T-helper 1 cell treated with Interleukin-12 subunit alpha and Interleukin-12 subunit beta and Interleukin-4 antibody, amounts not matched to agents 30 ng/mL and 1 ng/mL, for 36 hours (primary cell): ENCODE results near the gene CLNS1A. TPM values are rescaled to one million over a fixed set of nuclear protein-coding genes. Genes with fewer than 3 reads are reported as not detected.
"Not testable (repeated sequence)": the region's sequence is repeated elsewhere in the genome, so short reads cannot be mapped to it uniquely, and the experiment has no call there.

ENCODE experiments used
- intact Hi-C: fragments of 100-400 bp; cut with micrococcal nuclease; formaldehyde crosslinking; loops from one replicate; pipeline ENCODE4 v1.15.1; 2024
- total RNA-seq: library from RNA; stranded (reverse); gene quantifications from 2 replicates; pipeline ENCODE4 v1.2.3, GENCODE V29; 2022

The CLNS1A gene
- total RNA-seq, 1 donor from 2014 or later: 109 TPM

GRCh38 chr11:77619576-77620198 is 17.9 kb downstream of the CLNS1A start:
- intact Hi-C loops: loop anchor here (1.0 to 5.0 kb wide), 3 partner anchors 427 to 572 kb away; no protein-coding TSS in a partner anchor

DNA sequence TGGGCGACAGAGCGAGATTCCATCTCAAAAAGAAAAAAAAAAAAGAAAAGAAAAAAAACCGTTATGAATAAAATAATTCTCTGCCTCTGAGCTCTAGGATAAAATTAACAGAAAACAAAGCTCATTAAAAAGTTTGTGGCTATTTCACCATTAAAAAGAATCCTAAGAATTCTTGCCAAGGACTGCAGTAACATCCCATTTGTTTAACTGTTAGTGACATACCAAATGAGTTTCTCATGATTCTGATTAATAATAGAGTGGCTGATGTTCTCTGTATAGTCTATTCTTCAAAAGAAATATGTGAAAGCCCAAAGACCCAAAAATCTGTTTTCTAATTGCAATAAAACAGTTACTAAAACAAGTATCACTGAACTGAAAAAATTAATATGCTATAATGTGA is 19.7 kb downstream of the CLNS1A start:
- intact Hi-C loops: loop anchor here (5.0 kb wide), 1 partner anchor 571 kb away; no protein-coding TSS in a partner anchor

- intact Hi-C loops: no loop called here
These were observed 25.7 kb downstream of the CLNS1A start for GRCh38 chr11:77611921-77612320.

- intact Hi-C loops: no loop called here
These were observed 28.4 kb downstream of the CLNS1A start for GRCh38 chr11:77609234-77609633.

DNA sequence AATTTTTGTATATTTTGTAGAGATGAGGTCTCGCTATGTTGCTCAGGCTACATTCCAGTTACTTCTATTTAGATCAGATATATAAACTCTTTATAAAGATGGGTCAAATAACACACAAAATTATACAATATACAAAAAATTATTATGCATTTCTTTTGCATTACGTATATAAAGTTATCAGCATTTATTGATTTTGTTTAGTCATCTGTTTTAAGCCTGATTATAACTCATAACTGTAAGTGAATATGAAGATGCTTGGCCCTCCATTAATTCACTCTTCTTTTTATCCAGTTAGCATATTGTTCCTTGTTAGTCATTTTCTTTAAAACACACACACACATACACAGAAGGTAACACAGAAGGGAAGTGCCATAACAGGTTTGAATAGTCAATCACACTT is 33.3 kb downstream of the CLNS1A start:
- intact Hi-C loops: no loop called here

GRCh38 chr11:77602381-77603088 is 35.1 kb downstream of the CLNS1A start:
- intact Hi-C loops: no loop called here

DNA sequence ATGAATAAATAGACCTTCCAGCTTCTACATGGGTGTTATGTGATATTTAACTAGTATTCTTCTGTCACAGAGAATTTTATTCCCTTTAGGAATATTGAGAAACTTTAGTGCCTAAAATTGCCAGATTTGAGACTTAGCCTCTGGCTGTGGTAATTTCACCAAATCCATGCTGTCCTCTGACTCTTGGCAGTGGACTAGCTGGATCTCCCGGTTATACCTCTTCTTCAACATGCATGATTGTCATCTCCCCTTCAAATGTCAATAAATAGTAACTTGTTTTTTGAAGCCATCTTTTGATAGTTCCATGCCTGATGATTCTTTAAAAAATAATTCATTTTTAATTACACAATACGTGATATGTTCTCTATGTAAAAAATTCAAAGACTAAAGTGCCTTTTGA is 39.4 kb downstream of the CLNS1A start:
- intact Hi-C loops: no loop called here

- intact Hi-C loops: no loop called here
These were observed 41.0 kb downstream of the CLNS1A start for GRCh38 chr11:77596626-77597025.

DNA sequence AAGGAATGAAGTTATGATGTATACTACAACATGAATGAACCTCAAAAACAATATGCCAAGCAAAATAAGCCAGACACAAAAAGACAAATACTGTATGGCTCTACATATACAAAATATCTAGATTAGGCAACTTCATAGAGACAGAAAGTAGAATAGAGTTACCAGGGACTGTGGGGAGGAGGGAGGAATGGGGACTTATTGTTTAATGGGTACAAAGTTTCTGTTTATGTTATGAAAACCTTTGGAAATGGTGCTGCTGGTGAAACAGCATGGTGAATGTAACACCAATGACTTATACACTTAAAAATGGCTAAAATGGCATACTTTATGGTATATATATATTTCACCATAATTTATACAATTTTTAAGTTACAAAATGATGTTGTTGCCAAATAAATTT is 43.7 kb downstream of the CLNS1A start:
- intact Hi-C loops: no loop called here

DNA sequence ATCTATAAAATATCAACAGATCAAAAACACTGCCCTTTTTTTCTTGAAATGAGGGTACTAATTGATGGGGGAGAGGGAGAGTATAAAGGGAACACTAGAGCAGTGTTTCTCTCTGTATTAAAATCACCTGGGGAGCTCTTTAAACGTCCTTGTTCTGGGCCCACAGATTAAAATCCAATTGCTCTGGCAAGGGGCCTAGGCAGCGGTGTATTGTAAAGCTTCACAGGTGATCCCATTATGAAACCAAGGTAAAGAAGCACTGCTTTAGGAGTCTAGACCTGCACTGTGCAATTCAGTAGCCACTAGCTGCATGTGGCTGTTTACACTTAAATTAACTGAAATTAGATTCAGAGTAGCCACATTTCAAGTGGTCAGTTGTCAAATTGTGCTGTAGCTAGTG is 44.9 kb downstream of the CLNS1A start:
- intact Hi-C loops: no loop called here

DNA sequence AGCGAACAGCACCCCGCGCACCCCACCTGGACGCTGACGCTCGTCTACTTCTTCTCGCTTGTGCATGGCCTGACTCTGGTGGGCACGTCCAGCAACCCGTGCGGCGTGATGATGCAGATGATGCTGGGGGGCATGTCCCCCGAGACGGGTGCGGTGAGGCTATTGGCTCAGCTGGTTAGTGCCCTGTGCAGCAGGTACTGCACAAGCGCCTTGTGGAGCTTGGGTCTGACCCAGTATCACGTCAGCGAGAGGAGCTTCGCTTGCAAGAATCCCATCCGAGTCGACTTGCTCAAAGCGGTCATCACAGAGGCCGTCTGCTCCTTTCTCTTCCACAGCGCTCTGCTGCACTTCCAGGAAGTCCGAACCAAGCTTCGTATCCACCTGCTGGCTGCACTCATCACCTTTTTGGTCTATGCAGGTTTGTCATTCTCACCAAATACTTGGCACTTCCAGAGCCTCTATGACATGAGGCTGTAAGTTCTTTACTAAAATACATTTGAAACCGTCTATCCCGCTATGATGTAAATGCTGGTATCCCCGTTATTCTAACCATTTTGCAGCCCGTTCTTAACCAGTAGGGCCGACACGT is 47.3 kb downstream of the CLNS1A start:
- intact Hi-C loops: no loop called here

DNA sequence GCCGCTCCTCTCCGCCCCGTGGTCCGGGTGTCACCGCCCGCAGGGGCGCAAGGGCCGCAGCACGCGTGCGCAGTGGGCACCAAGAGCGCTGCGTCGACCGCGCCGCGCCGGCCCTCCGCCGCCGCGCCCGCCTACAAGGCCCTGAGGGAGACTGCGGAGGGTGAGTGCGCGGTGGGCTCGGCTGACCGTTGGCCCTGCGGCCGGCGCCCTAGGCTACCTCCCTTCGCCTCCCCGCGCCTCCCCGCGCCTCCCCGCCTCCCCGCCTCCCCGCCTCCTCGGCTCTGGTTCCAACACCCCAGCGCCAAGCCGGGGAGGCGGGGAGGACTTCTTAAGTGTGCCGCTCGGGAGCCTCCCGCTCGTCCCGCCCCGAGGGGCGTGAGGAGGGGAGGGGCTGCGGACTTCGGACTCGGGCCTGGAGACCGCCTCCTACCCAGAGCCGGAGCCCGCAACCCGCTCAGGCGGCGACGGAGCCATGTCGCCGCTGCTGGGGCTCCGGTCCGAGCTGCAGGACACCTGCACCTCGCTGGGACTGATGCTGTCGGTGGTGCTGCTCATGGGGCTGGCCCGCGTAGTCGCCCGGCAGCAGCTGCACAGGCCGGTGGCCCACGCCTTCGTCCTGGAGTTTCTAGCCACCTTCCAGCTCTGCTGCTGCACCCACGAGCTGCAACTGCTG is 47.9 kb downstream of the CLNS1A start, which contains the start of gene AQP11:
AQP11 (plus strand) TSS at position 433 of the 673 bp plus-strand sequence; CDS start at position 473, 40 bp downstream.
- intact Hi-C loops: loop anchor here (1.0 to 2.0 kb wide), 4 partner anchors 47 to 599 kb away; partner anchors contain the start of genes CLNS1A, INTS4, KCTD21 and PAK1

GRCh38 chr11:77589181-77589520 is 48.4 kb downstream of the CLNS1A start:
- intact Hi-C loops: loop anchor here (1.0 to 2.0 kb wide), 4 partner anchors 48 to 600 kb away; partner anchors contain the start of genes CLNS1A, INTS4, KCTD21 and PAK1

DNA sequence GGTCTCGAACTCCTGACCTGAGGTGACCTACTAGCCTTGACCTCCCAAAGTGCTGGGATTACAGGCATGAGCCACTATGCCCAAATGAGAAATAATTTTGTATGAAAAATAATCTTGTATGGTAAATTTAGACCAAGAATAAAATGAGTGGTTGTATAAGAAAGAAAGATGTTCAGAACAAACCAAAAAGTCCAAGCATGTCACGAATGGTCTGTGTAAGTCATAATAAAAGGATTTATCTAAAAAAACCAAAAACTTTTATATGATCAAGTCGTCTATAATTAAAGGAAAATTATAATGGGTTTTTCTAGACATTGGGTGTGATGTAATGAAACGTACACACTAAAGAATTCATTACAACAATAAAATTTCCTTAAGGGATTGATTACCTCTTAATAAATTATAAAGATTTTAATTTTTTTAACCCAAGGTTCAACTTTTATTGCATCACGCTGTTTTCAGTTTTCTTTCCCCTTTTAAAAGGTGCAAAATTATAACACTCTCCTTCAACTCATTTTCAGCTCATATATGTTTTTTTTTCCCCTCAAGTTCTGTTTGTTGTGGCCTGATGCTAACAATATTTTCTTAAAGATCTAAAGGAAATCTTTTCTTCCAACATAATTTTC is 56.8 kb downstream of the CLNS1A start:
- intact Hi-C loops: no loop called here

DNA sequence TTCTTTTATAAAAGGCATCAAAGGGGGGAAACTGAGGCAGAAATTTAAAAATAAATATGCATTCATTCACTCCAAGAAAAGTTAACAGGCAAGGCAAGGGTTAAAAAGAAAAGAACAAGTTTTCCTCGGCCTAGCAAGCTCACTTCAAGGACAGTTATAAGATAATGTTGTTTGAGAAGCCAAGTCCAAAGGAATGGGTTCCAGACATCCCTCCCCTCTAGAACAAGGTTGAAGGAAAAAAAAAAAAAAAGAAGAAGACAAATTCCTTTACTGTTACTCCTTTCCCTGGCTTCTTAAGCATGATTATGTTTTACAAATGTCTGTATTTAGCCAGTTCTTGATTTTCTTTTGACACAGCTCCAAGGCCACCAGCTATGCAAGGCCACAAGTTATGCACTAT is 62.2 kb downstream of the CLNS1A start:
- intact Hi-C loops: not testable (repeated sequence)

- intact Hi-C loops: not testable (repeated sequence)
These were observed 66.7 kb downstream of the CLNS1A start for GRCh38 chr11:77570896-77571295.

DNA sequence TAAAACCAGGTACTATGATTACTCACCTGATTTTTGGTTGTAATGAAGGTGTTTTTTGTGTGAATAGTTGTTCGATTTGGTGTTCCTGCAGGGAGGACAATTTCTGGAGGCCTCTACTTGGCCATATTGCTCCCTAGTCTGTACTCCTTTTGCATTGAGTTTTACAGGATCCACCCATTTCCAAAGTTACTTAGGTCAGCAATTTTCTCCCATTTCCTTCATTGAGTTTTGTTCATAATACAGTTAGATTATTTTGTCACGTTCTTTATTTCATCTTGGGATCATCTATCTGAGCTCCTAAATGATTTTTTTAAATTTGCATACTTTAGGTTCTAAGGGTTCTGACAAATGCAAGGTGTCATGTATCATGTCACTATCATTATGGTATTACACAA is 67.9 kb downstream of the CLNS1A start:
- intact Hi-C loops: no loop called here

DNA sequence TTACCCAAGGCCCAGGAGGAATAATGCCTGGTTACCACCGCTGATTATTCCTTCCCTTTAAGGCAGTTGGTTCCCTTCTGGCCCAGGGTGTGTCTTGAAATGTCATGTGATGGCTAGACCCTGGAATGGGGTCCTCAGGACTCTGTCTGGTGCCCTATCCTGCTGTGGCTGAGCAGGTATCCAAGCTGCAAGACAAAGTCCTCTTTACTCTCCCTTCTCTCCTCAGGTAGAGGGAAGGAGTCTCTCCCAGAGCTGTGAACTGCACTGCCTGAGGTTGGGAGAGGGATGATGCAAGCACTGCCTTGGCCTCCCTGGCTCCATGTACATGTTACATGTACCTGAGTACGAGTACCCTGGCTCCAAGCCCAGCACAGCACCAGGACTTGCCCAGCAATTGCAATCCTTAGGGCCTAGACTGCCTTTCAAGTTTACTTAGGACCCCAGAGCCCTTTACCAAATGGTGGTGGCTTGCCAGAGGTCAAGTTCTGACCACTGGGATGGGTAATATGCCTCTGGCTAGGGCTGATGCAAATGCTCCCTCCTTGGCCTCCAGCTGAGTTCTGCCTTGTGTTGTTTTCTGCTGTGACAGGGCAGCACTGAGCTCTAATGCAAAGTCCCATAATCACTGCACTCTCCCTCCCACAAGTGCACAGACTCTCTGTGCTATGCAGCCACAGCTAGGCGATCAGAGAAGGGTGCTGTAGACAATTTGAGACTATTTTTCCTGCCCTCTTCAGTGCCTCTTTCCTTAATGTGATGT is 68.5 kb downstream of the CLNS1A start:
- intact Hi-C loops: no loop called here

DNA sequence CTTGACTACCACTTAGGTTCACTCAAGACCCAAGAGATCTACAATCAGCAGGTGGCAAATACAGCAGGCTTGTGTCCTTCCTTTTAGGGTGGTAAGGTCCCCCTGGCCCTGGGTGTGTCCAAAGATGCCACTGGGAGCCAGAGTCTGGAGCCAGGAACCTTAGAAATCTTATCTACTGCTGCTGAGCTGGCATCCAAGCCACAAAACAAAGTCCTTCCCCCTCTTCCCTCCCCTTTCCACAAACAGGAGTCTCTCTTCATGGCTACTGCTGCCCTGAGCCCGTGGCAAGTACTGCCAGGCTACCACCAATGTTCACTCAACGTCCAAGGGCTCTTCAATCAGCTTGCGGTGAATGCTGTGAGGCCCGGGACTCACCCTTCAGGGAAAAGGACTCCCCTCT is 69.3 kb downstream of the CLNS1A start:
- intact Hi-C loops: no loop called here
